ENCODE data around the gene NDUFV2. TPM values are rescaled to one million over a fixed set of nuclear protein-coding genes. Genes with fewer than 3 reads are reported as not detected.
A peak's percentile ranks its signal among the peaks of the same experiment; 100 is the strongest.

Gene NDUFV2
- total RNA-seq, 1 experiment from 2014 or later, result 192 TPM

DNA sequence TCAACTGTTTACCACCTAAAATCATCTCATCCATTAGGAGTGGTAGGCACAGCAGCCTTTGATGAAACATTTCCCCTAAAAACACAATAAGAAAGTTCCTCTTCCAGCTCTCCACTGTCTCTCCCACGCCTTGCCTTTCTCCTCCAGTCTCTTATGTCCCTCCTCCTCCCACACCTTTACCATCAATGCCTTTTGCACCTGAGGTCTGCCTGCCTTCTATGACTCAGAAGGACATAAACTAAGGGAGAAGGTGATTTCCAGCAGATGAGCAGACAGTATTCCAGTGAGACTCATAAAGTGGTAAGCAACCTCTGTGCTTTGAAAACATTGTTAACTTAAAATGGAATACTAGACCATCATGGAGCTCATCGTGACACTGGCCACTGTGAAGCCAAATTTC is 34.2 kb upstream of the NDUFV2 start:
- BruUV-seq (replicated peaks), result no TSS peak
- ChIA-PET POLR2A (interaction anchor here (0.5 to 1.9 kb wide), 10 partner anchors 11 to 437 kb away, joined by 3 to 7 read pairs (median 4); partner anchors contain the start of genes ANKRD12 and NDUFV2), CTCF (interaction anchor here (0.6 to 1.1 kb wide), 4 partner anchors 84 to 415 kb away, joined by 3 to 5 read pairs (median 4); no protein-coding TSS in a partner anchor)
- peak; percentile 41 for DNase-seq (ENCODE audit: unreplicated experiment)
- no peaks in the 10 kb centered on the region for H3K36me3 Mint-ChIP-seq (ENCODE audit: insufficient read depth, unreplicated experiment)
- H3K4me1 Mint-ChIP-seq (ENCODE audit: insufficient read depth, unreplicated experiment), result peaks cover 7% of the 10 kb centered on the region
- H3K27me3 Mint-ChIP-seq (ENCODE audit: insufficient read depth, unreplicated experiment), result no peaks in the 10 kb centered on the region
- no peaks in the 10 kb centered on the region for H3K9me3 Mint-ChIP-seq (ENCODE audit: unreplicated experiment)
- TF ChIP-seq, protein P1, sequence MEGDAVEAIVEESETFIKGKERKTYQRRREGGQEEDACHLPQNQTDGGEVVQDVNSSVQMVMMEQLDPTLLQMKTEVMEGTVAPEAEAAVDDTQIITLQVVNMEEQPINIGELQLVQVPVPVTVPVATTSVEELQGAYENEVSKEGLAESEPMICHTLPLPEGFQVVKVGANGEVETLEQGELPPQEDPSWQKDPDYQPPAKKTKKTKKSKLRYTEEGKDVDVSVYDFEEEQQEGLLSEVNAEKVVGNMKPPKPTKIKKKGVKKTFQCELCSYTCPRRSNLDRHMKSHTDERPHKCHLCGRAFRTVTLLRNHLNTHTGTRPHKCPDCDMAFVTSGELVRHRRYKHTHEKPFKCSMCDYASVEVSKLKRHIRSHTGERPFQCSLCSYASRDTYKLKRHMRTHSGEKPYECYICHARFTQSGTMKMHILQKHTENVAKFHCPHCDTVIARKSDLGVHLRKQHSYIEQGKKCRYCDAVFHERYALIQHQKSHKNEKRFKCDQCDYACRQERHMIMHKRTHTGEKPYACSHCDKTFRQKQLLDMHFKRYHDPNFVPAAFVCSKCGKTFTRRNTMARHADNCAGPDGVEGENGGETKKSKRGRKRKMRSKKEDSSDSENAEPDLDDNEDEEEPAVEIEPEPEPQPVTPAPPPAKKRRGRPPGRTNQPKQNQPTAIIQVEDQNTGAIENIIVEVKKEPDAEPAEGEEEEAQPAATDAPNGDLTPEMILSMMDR (IDR thresholded peaks at IDR 0.05; ENCODE audit: unreplicated experiment), result no peak
- intact Hi-C loops (cut with micrococcal nuclease), result no loop called here
- H3K4me3 Mint-ChIP-seq (ENCODE audit: unreplicated experiment), result no peak overlapping the region
- H3K27ac Mint-ChIP-seq (ENCODE audit: low read depth, unreplicated experiment), result no peak overlapping the region

DNA sequence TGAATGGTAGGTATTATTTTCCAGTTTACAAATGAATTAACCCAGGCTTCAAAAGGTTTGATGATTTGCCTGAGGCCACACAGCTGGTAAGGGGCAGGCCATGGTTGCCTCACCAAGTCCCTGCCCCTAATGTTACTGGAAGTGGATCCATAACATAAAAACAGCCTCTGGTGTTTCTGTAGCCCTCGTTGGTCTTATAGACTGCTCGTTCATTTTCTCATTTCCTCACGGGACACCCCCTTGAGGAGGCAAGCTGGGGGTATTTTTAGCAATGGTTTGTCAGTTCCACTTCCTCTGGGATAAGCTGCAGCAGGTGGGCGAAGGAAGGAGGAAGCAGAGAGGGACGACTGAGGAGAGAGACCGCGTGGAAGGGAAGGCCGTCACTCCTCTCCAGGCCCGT is 32.9 kb upstream of the NDUFV2 start:
- no TSS peak for BruUV-seq (replicated peaks)
- Mint-ChIP-seq H3K36me3 (ENCODE audit: insufficient read depth, unreplicated experiment) (no peaks in the 10 kb centered on the region), H3K9me3 (ENCODE audit: unreplicated experiment) (no peaks in the 10 kb centered on the region), H3K4me1 (ENCODE audit: insufficient read depth, unreplicated experiment) (peaks cover 7% of the 10 kb centered on the region), H3K27me3 (ENCODE audit: insufficient read depth, unreplicated experiment) (no peaks in the 10 kb centered on the region), H3K4me3 (ENCODE audit: unreplicated experiment) (no peak overlapping the region), H3K27ac (ENCODE audit: low read depth, unreplicated experiment) (no peak overlapping the region)
- DNase-seq (ENCODE audit: unreplicated experiment), result no peak
- ChIA-PET POLR2A (interaction anchor here (1.0 kb wide), 1 partner anchor 71 kb away, joined by 4 read pairs; no protein-coding TSS in a partner anchor), CTCF (interaction anchor here (0.8 kb wide), 1 partner anchor 70 kb away, joined by 3 read pairs; no protein-coding TSS in a partner anchor)
- intact Hi-C loops (cut with micrococcal nuclease), result no loop called here
- TF ChIP-seq, protein P1 (IDR thresholded peaks at IDR 0.05; ENCODE audit: unreplicated experiment), result no peak

DNA sequence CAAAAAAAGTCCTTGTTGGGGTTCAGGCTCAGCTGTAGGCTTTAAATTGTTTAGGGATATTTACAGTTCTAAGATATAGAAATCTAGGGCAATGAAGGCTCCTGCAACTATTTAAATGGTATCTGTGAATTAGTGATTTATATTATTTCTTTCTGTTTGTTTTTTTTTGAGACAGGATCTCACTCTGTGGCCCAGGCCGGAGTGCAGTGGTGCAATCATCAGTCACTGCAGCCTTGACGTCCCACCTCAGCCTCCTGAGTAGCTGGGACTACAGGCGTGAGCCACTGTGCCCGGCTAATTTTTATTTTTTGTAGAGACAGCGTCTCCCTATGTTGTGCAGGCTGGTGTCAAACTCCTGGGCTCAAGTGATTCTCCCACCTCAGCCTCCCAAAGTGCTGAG is 32.3 kb upstream of the NDUFV2 start:
- CTCF ChIA-PET, result interaction anchor here (0.8 kb wide), 1 partner anchor 69 kb away, joined by 3 read pairs; no protein-coding TSS in a partner anchor
- intact Hi-C loops (cut with micrococcal nuclease), result no loop called here
- no peaks in the 10 kb centered on the region for H3K36me3 Mint-ChIP-seq (ENCODE audit: insufficient read depth, unreplicated experiment)

DNA sequence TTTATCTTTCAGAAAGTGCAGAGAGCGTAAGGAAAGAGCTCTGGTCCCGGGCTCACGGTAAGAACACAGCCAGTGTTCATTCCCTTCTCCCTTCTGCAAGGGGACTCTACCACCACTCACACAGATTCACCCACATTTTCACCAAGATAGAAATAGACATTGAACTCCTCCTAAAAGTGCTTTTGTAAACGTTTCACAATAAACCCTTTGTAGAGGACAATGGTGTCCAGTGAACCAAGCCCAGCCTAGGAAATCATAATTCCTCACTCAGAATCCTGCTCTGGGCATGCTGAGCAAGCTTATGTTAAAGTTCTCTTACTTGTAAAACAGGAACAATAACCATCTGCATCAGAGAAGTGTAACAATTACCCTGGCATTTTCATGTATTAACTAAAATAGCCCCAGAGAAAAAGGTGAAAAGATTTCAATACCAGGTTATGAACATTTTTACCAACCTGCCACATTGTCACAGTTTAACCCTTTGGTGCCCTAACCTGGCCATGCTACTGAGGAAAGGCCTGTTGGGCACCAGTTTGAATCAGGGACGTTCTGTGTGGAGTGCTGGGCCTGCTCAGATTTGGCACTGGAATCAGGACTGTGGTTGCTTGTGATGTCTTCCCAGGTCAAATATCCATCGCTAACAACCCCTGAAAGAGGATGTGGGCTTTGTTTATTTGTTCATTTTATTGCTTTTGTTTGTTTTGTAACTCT is 22.5 kb upstream of the NDUFV2 start:
- H3K27ac Mint-ChIP-seq (ENCODE audit: low read depth, unreplicated experiment), result no peak overlapping the region
- ChIA-PET POLR2A (interaction anchor here (0.5 to 2.7 kb wide), 3 partner anchors 22 to 58 kb away, joined by 3 to 7 read pairs (median 3); partner anchors contain the start of gene NDUFV2), CTCF (interaction anchor here (0.6 kb wide), 1 partner anchor 118 kb away, joined by 3 read pairs; no protein-coding TSS in a partner anchor)
- no TSS peak for BruUV-seq (replicated peaks)
- no peaks in the 10 kb centered on the region for H3K9me3 Mint-ChIP-seq (ENCODE audit: unreplicated experiment)
- no peaks in the 10 kb centered on the region for H3K4me1 Mint-ChIP-seq (ENCODE audit: insufficient read depth, unreplicated experiment)
- DNase-seq (ENCODE audit: unreplicated experiment), result no peak
- TF ChIP-seq, protein P1 (IDR thresholded peaks at IDR 0.05; ENCODE audit: unreplicated experiment), result no peak
- H3K27me3 Mint-ChIP-seq (ENCODE audit: insufficient read depth, unreplicated experiment), result no peaks in the 10 kb centered on the region
- intact Hi-C loops (cut with micrococcal nuclease), result no loop called here
- H3K4me3 Mint-ChIP-seq (ENCODE audit: unreplicated experiment), result no peak overlapping the region
- no peaks in the 10 kb centered on the region for H3K36me3 Mint-ChIP-seq (ENCODE audit: insufficient read depth, unreplicated experiment)

More for the DNA sequence above, 32.3 kb upstream of the NDUFV2 start:
- peaks cover 7% of the 10 kb centered on the region for H3K4me1 Mint-ChIP-seq (ENCODE audit: insufficient read depth, unreplicated experiment)
- no peak overlapping the region for H3K27ac Mint-ChIP-seq (ENCODE audit: low read depth, unreplicated experiment)
- POLR2A ChIA-PET, result interaction anchor here (0.6 to 7.0 kb wide), 3 partner anchors 15 to 383 kb away, joined by 3 to 123 read pairs (median 4); partner anchors contain the start of gene ANKRD12
- TF ChIP-seq, protein P1 (IDR thresholded peaks at IDR 0.05; ENCODE audit: unreplicated experiment), result no peak
- BruUV-seq (replicated peaks), result no TSS peak
- no peaks in the 10 kb centered on the region for H3K27me3 Mint-ChIP-seq (ENCODE audit: insufficient read depth, unreplicated experiment)
- no peaks in the 10 kb centered on the region for H3K9me3 Mint-ChIP-seq (ENCODE audit: unreplicated experiment)
- H3K4me3 Mint-ChIP-seq (ENCODE audit: unreplicated experiment), result no peak overlapping the region
- DNase-seq (ENCODE audit: unreplicated experiment), result no peak
